GM18867 (cell line): Measurements from ENCODE around the gene TFPI2.

Experiments
- ATAC-seq: cut with Tn5 transposase; IDR thresholded peaks from one replicate; pipeline ENCODE4 v1.9.1; 2021; ENCODE audit warnings: mild to moderate bottlenecking, moderate library complexity; ENCODE audit not compliant: unreplicated experiment

Gene TFPI2

DNA sequence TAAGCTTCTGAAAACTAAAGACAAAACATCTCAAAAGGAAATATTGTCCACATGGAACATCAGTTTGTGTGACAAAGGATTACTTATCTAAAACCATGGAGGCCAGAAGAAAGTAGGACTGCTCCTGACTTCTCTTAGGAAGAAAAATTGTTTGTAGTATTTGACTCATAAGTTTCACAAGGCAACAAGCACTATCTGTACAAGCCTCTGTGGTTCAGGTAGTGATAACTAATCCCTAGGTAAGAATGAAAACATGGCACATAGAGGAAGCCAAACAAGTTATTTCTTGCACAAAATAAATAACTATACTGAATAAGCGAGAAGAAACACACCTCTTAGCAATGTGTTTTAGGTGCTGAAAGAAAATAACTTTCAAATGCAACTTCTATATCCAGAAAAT lies 30.3 kb downstream of the TFPI2 start:
- ATAC-seq = no peak

DNA sequence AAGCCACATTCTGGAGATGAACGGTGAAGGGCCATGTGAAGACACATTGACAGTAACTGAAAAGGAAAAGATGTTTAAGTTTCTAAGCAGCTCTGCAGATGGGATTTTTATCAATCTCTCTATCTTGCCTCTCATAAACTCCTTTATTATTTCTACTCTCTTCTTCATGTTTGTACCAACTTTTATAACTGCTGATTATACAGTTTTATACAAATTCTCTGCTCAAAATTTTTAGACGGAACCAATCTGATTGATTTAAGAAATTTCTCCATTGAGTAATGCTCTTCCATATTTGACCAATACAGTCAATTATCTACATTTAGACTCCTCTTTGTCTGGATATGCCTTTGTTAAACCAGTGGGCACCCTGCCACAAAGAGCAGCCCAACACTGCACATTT lies 31.7 kb downstream of the TFPI2 start:
- ATAC-seq = no peak

DNA sequence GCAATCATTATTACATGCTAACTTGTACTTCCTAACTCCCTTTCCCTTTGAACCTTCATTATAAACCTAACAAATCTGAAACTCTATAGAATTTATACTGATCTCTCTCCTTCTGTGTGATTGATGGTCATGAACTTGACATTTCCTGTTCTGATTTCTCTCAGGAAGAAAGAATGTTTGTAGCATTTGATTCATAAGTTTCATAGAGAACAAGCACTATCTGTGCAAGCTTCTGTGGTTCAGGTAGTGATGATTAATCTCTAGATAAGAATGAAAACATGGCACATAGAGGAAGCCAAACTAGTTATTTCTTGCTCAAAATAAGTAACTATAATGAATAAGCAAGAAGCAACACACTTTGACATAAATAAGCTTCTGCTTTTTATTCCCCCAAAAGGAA lies 34.2 kb downstream of the TFPI2 start:
- ATAC-seq = peak; percentile 68

GRCh38 chr7:93855797-93856196 lies 34.8 kb downstream of the TFPI2 start:
- ATAC-seq = no peak

DNA sequence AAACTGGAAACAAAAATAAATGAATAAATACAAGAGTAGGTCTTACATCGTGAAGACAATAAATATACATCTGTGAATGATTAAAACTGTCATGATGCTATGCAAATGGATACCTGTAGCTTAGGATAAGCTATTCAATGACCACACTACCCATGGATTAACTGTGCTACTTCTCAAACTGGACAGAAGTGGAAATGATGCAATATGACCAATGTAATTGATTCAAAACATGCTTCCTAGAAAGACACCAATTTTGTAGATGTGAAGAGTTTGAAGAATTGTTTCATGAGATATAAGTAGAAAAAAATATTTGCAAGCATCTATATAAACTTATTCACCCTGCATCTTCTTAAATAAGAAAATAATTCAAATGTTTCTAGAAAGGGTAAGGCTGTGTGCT lies 36.1 kb downstream of the TFPI2 start:
- ATAC-seq = no peak

GRCh38 chr7:93851536-93851935 lies 39.0 kb downstream of the TFPI2 start:
- ATAC-seq = no peak

- ATAC-seq = no peak
These were observed 47.3 kb downstream of the TFPI2 start for GRCh38 chr7:93843260-93843659.

- ATAC-seq = no peak
These were observed 51.6 kb downstream of the TFPI2 start for GRCh38 chr7:93838966-93839365.

GRCh38 chr7:93837245-93837644 lies 53.3 kb downstream of the TFPI2 start:
- no peak for ATAC-seq

GRCh38 chr7:93836116-93836515 lies 54.4 kb downstream of the TFPI2 start:
- ATAC-seq = no peak

DNA sequence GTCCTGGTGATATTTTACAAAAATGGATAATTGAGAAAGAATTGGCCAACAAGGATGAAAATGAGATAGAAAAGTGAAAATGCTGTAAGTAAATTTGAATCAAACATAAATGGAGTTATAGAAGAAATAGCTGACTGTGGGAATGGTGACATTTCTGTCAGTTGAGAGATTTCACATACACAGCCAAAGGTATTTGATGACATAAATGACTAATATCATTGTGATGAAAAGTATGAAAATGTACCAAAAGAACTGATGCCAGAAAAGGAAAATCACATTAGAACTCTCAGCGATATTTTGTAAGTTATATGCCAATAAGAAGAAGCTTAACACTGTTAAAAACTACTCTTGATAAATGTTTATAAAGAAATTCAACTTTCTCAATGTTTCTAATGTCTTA lies 54.9 kb downstream of the TFPI2 start:
- ATAC-seq = no peak
